DMS 273 (cell line): ENCODE measurements around the gene OR2V1.
A peak's percentile ranks its signal among the peaks of the same experiment; 100 is the strongest.
"Not testable (repeated sequence)": the region's sequence is repeated elsewhere in the genome, so short reads cannot be mapped to it uniquely, and the experiment has no call there.

Experiments used
- DNase-seq: peaks from one replicate; lab custom pipeline; 2025; ENCODE audit not compliant: unreplicated experiment; lab: John Stamatoyannopoulos, UW

The OR2V1 gene

GRCh38 chr5:181129601-181130000 is 1.4 kb downstream of the OR2V1 start:
- DNase-seq = no peak

GRCh38 chr5:181127907-181128626 is 2.9 kb downstream of the OR2V1 start:
- DNase-seq = no peak

GRCh38 chr5:181127456-181127855 is 3.5 kb downstream of the OR2V1 start:
- no peak for DNase-seq

- DNase-seq = no peak
Measured at GRCh38 chr5:181126841-181127240, 4.1 kb downstream of the OR2V1 start.

- DNase-seq = no peak
Measured at GRCh38 chr5:181124526-181124925, 6.4 kb downstream of the OR2V1 start.

GRCh38 chr5:181121675-181122561 is 9.1 kb downstream of the OR2V1 start:
- DNase-seq = no peak

DNA sequence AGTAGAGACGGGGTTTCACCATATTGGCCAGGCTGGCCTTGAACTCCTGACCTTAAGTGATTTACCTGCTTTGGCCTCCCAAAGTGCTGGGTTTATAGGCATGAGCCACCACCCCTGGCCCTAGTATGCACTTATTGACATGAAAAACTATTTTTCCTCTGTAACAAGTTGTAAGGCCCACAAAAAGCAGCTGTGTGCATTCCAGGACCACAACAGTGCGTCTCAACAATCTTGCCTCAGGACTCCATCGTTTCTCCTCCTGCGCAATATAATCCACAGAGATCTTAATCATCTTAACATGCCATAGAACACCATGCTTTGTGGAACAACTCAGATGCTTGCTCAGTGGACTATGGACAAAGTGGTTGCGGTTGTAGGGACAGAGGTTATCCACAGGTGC is 10.2 kb downstream of the OR2V1 start:
- no peak for DNase-seq

DNA sequence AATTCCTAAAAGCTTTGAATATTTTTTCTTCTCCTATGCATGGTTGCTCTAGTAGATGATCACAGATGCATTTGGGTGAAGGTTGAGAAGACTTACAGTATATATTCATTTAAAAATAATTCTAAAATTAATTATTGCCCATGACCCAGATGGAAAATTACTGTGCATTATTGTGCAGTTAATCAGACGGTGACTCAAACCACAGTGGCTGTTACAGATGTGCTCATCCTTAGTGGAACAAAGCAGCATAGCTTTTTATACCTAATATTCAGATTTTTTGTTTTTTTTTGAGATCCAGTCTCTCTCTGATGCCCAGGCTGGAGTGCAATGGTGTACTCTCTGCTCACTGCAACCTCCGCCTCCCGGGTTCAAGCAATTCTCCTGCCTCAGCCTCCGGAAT is 10.7 kb downstream of the OR2V1 start:
- DNase-seq = no peak

GRCh38 chr5:181119105-181119504 is 11.9 kb downstream of the OR2V1 start:
- DNase-seq = no peak

DNA sequence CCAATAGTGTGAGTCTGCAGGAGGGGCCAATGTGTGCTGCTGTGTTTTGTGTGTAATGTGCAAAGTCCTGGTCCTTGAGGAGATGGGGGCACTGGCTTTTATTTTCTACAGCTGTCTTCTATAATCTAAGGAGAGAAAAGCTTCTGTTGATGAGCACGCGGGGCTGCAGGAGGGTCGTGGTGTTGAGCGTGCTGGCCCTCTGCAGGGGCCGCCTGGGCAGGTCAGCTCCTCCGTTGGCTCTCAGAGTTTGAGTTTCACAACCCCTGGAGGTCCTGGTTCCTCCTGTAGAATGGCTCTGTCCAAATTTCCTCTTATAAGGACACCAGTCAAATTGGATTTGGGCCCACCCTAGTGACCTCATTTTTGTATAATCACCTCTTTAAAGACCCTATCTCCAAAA is 12.6 kb downstream of the OR2V1 start:
- no peak for DNase-seq

- DNase-seq = peak; percentile 71
Measured at GRCh38 chr5:181114844-181115778, 15.9 kb downstream of the OR2V1 start.

DNA sequence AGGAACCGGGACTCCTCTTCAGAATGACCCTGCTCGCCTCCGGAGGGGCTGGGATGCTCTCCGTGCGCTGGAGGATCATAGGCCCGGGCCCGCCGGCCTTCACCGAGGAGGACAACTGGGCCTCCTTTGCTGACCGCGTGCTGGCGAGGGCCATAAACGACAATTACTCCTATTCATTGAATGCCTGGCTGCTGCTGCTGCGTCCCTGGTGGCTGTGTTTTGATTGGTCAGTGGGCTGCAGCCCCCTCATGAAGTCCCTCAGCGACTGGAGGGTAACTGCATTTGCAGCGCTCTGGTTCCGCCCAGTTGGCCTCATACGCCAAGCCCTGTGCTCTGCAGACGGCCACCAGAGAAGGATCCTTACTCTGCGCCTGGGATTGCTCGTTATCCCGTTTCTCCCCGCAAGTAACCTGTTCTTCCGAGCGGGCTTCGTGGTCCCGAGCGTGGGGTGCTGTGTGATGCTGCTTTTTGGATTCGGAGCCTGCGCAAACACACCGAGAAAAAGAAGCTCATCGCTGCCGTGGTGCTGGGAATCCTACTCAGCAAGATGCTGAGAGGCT is 16.6 kb downstream of the OR2V1 start:
- DNase-seq = no peak

DNA sequence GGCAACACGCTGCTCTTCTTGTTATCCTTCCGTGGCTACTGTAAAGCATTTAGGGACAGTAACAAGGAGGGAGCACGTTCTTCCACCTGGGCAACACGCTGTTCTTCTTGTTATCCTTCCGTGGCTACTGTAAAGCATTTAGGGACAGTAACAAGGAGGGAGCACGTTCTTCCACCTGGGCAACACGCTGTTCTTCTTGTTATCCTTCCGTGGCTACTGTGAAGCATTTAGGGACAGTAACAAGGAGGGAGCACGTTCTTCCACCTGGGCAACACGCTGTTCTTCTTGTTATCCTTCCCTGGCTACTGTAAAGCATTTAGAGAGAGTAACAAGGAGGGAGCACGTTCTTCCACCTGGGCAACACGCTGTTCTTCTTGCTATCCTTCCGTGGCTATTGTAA is 17.4 kb downstream of the OR2V1 start:
- DNase-seq = not testable (repeated sequence)

GRCh38 chr5:181112476-181112875 is 18.5 kb downstream of the OR2V1 start:
- peak; percentile 92 for DNase-seq

- peak; percentile 25 for DNase-seq
Measured at GRCh38 chr5:181111010-181111409, 20.0 kb downstream of the OR2V1 start.

DNA sequence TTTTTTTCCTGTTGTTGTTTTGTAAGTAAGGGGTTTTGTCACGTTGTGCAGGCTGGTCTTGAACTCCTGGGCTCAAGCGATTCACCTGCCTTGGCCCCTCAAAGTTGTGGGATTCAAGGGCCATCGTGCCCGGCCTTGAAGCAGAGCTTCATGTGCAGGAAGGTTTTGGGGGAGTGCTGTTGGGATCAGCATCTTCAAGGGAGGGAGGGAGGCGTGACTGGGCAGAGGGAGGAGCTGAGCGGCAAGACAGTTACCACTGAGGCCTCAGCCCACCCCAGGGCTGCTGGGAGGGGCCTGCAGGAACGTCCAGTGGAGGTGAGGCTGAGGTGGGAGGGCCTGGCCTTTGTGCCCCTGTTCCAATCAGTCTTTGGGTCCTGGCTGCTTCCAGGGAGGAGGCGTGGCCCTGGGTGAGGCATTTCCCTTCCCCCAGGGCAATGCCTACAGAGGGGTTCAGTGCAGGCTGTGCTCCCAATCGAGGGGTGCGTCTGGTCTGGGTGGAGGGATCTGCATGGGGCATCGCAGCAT is 21.4 kb downstream of the OR2V1 start:
- no peak for DNase-seq

DNA sequence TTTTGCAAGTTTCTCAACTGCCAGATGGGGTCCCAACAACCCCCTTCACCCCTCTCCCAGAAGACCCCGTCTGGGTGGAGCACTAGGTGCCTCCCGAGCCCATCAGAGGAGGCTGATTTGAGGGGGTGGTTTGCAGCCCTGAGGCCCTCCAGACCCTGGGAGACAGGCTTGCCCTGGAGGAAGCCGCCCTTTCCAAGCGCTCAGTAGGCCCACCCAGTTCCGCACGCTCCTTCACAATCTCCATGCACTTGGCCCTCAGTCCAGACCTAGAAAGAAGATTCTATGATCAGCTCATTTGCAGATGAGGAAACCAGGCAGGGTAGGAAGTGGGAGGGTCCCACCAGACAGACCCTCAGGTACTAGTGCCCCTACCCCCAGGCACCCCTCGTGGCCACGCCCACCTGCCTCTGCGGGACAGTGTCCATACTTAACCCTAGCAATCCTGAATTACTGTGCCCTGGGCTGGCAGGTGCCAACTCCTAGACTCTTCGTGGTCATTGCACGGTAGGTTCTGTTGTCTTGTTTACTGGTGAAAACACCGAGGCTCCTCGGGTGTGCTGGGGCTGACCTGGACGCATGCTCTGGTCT is 22.3 kb downstream of the OR2V1 start:
- DNase-seq = no peak

DNA sequence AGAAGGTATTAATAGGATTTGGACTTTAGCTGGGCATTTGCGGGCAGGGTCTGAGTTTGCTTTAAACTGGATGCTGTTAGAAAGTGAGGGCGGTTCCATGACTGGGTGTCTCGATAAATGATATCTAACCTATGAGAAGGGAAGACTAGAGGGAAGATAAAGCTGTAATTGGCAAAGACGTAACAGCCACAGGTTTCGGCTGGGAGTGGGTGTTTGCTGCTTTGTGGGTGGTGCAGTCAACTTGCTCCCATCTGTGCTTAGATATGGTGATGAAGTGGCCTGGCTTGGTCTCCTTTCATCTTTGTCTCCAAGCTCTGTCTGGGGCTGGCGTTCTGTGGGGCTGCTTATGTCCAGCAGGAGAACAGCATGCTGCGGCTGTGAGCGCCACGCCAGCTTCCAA is 23.3 kb downstream of the OR2V1 start:
- peak; percentile 30 for DNase-seq

GRCh38 chr5:181105391-181106025 is 25.5 kb downstream of the OR2V1 start:
- no peak for DNase-seq
